HCT116 (cell line): ENCODE results near the gene MKNK1. TPM values are rescaled to one million over a fixed set of nuclear protein-coding genes. Genes with fewer than 3 reads are reported as not detected.

ENCODE experiments used
- ATAC-seq: fragments of 200-7000 bp; cut with Tn5 transposase; 2 replicates; pipeline ENCODE4 v1.9.1; 2020; ENCODE audit warnings: mild to moderate bottlenecking, moderate library complexity
- BruUV-seq: library from RNA; stranded (reverse); fragments of 400-500 nt; replicated peaks from 2 replicates; lab custom pipeline; 2021; lab: Mats Ljungman, UMichigan
- CTCF ChIA-PET: fragments of 300-600 bp; sonication (Branson Sonifier 250); formaldehyde crosslinking; loops from one replicate; lab custom pipeline; 2021; ENCODE audit warnings: antibody characterized with exemption; lab: Charles Lee
- POLR2A ChIA-PET: fragments of 300-600, 350-600 bp; sonication (Branson Sonifier 250); formaldehyde crosslinking; loops from one replicate; lab custom pipeline; 2021; ENCODE audit warnings: antibody characterized with exemption; lab: Charles Lee
- RAD21 ChIA-PET, 2 experiments: fragments of 300-600 bp; sonication (Branson Sonifier 250); formaldehyde crosslinking; loops; one replicate each; lab custom pipeline; 2023; ENCODE audit warnings: low total read pairs in 2 of 2; ENCODE audit not compliant: uncharacterized antibody in 2 of 2, unreplicated experiment in 2 of 2, low non-redundant PET in 1 of 2; lab: Charles Lee
- DNase-seq: peaks from one replicate; pipeline ENCODE4 v3.0.0-alpha.2; 2010; ENCODE audit warnings: low read depth, low spot score
- H2AFZ ChIP-seq: fragments of 200-600 bp; shearing (Covaris generic), sonication (generic); 2 replicates; pipeline ENCODE4 v1.6.1; 2017; ENCODE audit warnings: low read depth, mixed run types, mixed read lengths, antibody characterized with exemption, low read length; ENCODE audit not compliant: poor library complexity, severe bottlenecking
- H3K27ac ChIP-seq: 2 replicates; pipeline ENCODE4 v1.5.1; 2012; ENCODE audit warnings: low read depth, low read length
- H3K27me3 ChIP-seq: fragments of 200-600 bp; sonication (generic); 2 replicates; pipeline ENCODE4 v1.6.1; 2016; ENCODE audit warnings: mixed run types, low read length, mixed read lengths; ENCODE audit not compliant: insufficient read depth
- H3K36me3 ChIP-seq, 2 experiments: fragments of 200-500 bp in 1 of 2; fragments of 200-600 bp in 1 of 2; sonication (Bioruptor generic) in 1 of 2; sonication (generic) in 1 of 2; 2 replicates each; pipeline versions ENCODE4 v1.5.1 to v1.6.1; 2014 to 2016; ENCODE audit warnings: low read length in 2 of 2, inconsistent platforms in 1 of 2, mixed read lengths in 1 of 2, mixed run types in 1 of 2; ENCODE audit not compliant: insufficient read depth in 2 of 2, control insufficient read depth in 1 of 2
- H3K4me1 ChIP-seq, 2 experiments: fragments of 200-600 bp in 1 of 2; sonication (generic) in 1 of 2; 2 replicates each; pipeline versions ENCODE4 v1.5.1 to v1.6.1; 2012 to 2017; ENCODE audit warnings: low read length in 2 of 2, inconsistent platforms in 1 of 2, mild to moderate bottlenecking in 1 of 2, mixed read lengths in 1 of 2, mixed run types in 1 of 2, moderate library complexity in 1 of 2; ENCODE audit not compliant: insufficient read depth in 2 of 2, control insufficient read depth in 1 of 2
- H3K4me2 ChIP-seq: fragments of 200-600 bp; sonication (generic); 2 replicates; pipeline ENCODE4 v1.6.1; 2017; ENCODE audit warnings: mixed run types, low read length, mixed read lengths
- H3K4me3 ChIP-seq, 2 experiments: fragments of 200-600 bp in 1 of 2; sonication (generic) in 1 of 2; replicated peaks in 1 of 2; 2 replicates each; pipeline ENCODE4 v1.5.1; 2011 to 2016; ENCODE audit warnings: low read length in 2 of 2, control low read depth in 1 of 2, low read depth in 1 of 2, mild to moderate bottlenecking in 1 of 2, mixed read lengths in 1 of 2, mixed run types in 1 of 2
- H3K79me2 ChIP-seq: fragments of 200-600 bp; sonication (generic); 2 replicates; pipeline ENCODE4 v1.6.1; 2017; ENCODE audit warnings: mild to moderate bottlenecking, mixed run types, low read length, moderate library complexity, mixed read lengths; ENCODE audit not compliant: insufficient read depth
- H3K9ac ChIP-seq: fragments of 200-600 bp; sonication (generic); 2 replicates; pipeline ENCODE4 v1.6.1; 2016; ENCODE audit warnings: low read length, mixed read lengths
- H3K9me2 ChIP-seq: fragments of 200-600 bp; sonication (generic), shearing (Covaris generic); 2 replicates; pipeline ENCODE4 v1.6.1; 2017; ENCODE audit warnings: mixed run types, mild to moderate bottlenecking, moderate library complexity; ENCODE audit not compliant: insufficient read depth
- H3K9me3 ChIP-seq, 2 experiments: fragments of 200-500 bp in 1 of 2; fragments of 200-600 bp in 1 of 2; sonication (Bioruptor generic) in 1 of 2; sonication (generic) in 1 of 2; 2 replicates each; pipeline ENCODE4 v1.6.1; 2014 to 2017; ENCODE audit warnings: low read length in 2 of 2, mixed read lengths in 2 of 2, inconsistent platforms in 1 of 2, low read depth in 1 of 2, mild to moderate bottlenecking in 1 of 2, mixed run types in 1 of 2, moderate library complexity in 1 of 2; ENCODE audit not compliant: control insufficient read depth in 1 of 2, insufficient read depth in 1 of 2
- H4K20me1 ChIP-seq: fragments of 200-600 bp; sonication (generic), shearing (Covaris generic); 2 replicates; pipeline ENCODE4 v1.6.1; 2017; ENCODE audit warnings: mixed run types, mild to moderate bottlenecking, moderate library complexity; ENCODE audit not compliant: insufficient read depth
- CEBPB ChIP-seq: IDR thresholded peaks from 2 replicates; pipeline ENCODE4 v1.6.1; 2012; ENCODE audit warnings: low read depth
- CTCF ChIP-seq, 3 experiments: fragments of 200-600 bp in 1 of 3; sonication (generic) in 1 of 3; IDR thresholded peaks in 2 of 3; conservative IDR thresholded peaks in 1 of 3; 2 replicates each; pipeline ENCODE4 v1.5.1; 2012 to 2017; ENCODE audit warnings: low read depth in 2 of 3, low read length in 2 of 3, antibody characterized with exemption in 1 of 3, borderline replicate concordance in 1 of 3, control low read depth in 1 of 3, mild to moderate bottlenecking in 1 of 3, mixed read lengths in 1 of 3, mixed run types in 1 of 3, moderate library complexity in 1 of 3; ENCODE audit not compliant: insufficient read depth in 1 of 3
- EGR1 ChIP-seq: IDR thresholded peaks from 2 replicates; pipeline ENCODE4 v1.6.1; 2012; ENCODE audit warnings: low read depth
- EZH2 ChIP-seq: fragments of 200-600 bp; sonication (generic); IDR thresholded peaks from 2 replicates; pipeline ENCODE4 v1.6.1; 2017; ENCODE audit warnings: antibody characterized with exemption, mixed run types
- FOSL1 ChIP-seq: IDR thresholded peaks from 2 replicates; pipeline ENCODE4 v1.6.1; 2012; ENCODE audit warnings: low read depth
- JUND ChIP-seq: IDR thresholded peaks from 2 replicates; pipeline ENCODE4 v1.6.1; 2012
- POLR2A ChIP-seq: IDR thresholded peaks from 2 replicates; pipeline ENCODE4 v1.7.0; 2011; ENCODE audit warnings: borderline replicate concordance; ENCODE audit not compliant: insufficient read depth, insufficient read length; ENCODE audit errors: extremely low read depth
- POLR2AphosphoS5 ChIP-seq: IDR thresholded peaks from 2 replicates; pipeline ENCODE4 v1.6.1; 2011; ENCODE audit warnings: mild to moderate bottlenecking, low read depth, low read length, moderate library complexity
- RAD21 ChIP-seq: IDR thresholded peaks from 2 replicates; pipeline ENCODE4 v1.6.1; 2012; ENCODE audit warnings: low read depth, mild to moderate bottlenecking
- REST ChIP-seq: IDR thresholded peaks from 2 replicates; pipeline ENCODE4 v1.6.1; 2012; ENCODE audit warnings: low read depth
- SRF ChIP-seq: IDR thresholded peaks from 2 replicates; pipeline ENCODE4 v1.6.1; 2012; ENCODE audit warnings: low read depth
- YY1 ChIP-seq: IDR thresholded peaks from 2 replicates; pipeline ENCODE4 v1.6.1; 2011; ENCODE audit warnings: low read length, low read depth, moderate library complexity, mild to moderate bottlenecking; ENCODE audit not compliant: insufficient replicate concordance; ENCODE audit errors: extremely low read depth
- ZNF274 ChIP-seq: fragments of 200-500 bp; sonication (Bioruptor generic); IDR thresholded peaks from 2 replicates; pipeline ENCODE4 v1.6.1; 2014; ENCODE audit warnings: mild to moderate bottlenecking, low read depth, low read length, inconsistent platforms
- intact Hi-C: fragments of 100-400 bp; cut with micrococcal nuclease; formaldehyde crosslinking; loops from 2 replicates; pipeline ENCODE4 v1.10.0; 2022
- total RNA-seq: library from RNA; stranded (reverse); gene quantifications from one replicate; pipeline ENCODE4 v1.2.1, GENCODE V29; 2021; ENCODE audit not compliant: unreplicated experiment
- TF ChIP-seq, protein P1 (sequence below): IDR thresholded peaks from 2 replicates; pipeline ENCODE4 v1.6.1; 2012
- TF ChIP-seq, protein P2 (sequence below): IDR thresholded peaks from 2 replicates; pipeline ENCODE4 v1.6.1; 2011; ENCODE audit warnings: mild to moderate bottlenecking, low read length, moderate library complexity; ENCODE audit not compliant: insufficient replicate concordance; ENCODE audit errors: extremely low read depth

MKNK1 gene
- total RNA-seq, 1 experiment from 2014 or later = 30.9 TPM

DNA sequence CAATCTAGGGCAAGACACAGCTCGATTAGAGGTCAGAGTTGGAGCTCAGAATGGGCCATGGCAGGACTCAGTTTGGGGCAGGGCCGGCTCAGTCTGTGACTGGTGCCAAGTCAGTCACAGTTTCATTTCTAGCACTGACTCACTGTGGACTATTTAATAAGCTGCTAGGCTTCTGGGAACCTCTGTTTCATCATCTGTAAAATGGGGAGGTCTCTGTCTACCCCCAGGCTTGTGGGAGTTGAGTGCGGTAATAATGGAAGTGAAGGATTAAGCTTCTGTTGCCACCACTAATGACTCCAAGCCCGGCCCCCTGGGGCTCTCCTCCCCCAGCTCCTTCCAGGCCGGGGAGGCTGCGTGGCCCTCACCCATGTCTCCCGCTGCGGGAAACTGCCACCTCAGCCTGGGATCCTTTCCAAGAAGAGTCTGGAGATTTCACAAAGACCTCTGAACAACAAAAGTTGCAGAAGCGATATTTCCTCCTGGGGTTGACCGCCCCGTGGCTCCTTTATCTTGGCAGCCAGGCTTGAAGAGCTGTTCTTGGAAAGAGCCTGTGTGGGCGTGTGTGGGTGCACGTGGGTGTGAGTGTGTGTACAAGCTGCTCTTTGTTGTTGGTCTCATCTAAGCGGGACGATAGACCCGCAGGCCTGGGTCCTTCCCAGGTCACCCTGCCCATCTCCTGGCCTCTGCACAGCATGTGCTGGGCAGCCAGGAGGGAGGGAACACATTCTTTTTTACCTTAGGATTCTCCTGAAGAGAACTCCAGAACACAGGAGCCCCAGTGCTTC is 81.7 kb downstream of the MKNK1 start:
- peak overlapping the region; percentile 19; the same call in 1 of the 2 replicates for H3K4me2 ChIP-seq
- H2AFZ ChIP-seq = no peak overlapping the region

More for the DNA sequence above, 81.7 kb downstream of the MKNK1 start:
- intact Hi-C loops = no loop called here
- no peak for TF ChIP-seq SRF
- no peak for TF ChIP-seq POLR2A
- TF ChIP-seq, protein P1, sequence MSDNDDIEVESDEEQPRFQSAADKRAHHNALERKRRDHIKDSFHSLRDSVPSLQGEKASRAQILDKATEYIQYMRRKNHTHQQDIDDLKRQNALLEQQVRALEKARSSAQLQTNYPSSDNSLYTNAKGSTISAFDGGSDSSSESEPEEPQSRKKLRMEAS = no peak
- no peak for TF ChIP-seq YY1
- no peak for TF ChIP-seq EZH2
- no peak for TF ChIP-seq JUND
- no peak for TF ChIP-seq POLR2AphosphoS5
- no peak for TF ChIP-seq RAD21
- TF ChIP-seq, protein P2, sequence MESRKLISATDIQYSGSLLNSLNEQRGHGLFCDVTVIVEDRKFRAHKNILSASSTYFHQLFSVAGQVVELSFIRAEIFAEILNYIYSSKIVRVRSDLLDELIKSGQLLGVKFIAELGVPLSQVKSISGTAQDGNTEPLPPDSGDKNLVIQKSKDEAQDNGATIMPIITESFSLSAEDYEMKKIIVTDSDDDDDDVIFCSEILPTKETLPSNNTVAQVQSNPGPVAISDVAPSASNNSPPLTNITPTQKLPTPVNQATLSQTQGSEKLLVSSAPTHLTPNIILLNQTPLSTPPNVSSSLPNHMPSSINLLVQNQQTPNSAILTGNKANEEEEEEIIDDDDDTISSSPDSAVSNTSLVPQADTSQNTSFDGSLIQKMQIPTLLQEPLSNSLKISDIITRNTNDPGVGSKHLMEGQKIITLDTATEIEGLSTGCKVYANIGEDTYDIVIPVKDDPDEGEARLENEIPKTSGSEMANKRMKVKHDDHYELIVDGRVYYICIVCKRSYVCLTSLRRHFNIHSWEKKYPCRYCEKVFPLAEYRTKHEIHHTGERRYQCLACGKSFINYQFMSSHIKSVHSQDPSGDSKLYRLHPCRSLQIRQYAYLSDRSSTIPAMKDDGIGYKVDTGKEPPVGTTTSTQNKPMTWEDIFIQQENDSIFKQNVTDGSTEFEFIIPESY = no peak
- no peak for TF ChIP-seq ZNF274
- no peak for TF ChIP-seq FOSL1
- TF ChIP-seq CEBPB = no peak
- TF ChIP-seq EGR1 = no peak
- TF ChIP-seq REST = no peak
- TF ChIP-seq CTCF (IDR thresholded peaks at IDR 0.05 in 2 of 3, conservative IDR thresholded peaks at IDR 0.05 in 1 of 3; ENCODE audit: borderline replicate concordance in 1 of 3, insufficient read depth in 1 of 3, low read depth in 2 of 3, low read length in 2 of 3) = no peak
- no peaks in the 10 kb centered on the region for H3K79me2 ChIP-seq
- POLR2A ChIA-PET = no interaction called here
- no peak overlapping the region for H3K9ac ChIP-seq
- H3K9me3 ChIP-seq = no peaks in the 10 kb centered on the region
- RAD21 ChIA-PET = no interaction called here
- H4K20me1 ChIP-seq = no peaks in the 10 kb centered on the region
- BruUV-seq = no TSS peak
- H3K36me3 ChIP-seq = no peaks in the 10 kb centered on the region
- no peak for DNase-seq
- H3K4me1 ChIP-seq = peaks cover 47 to 51% of the 10 kb centered on the region in 2 experiments
- no peak overlapping the region for H3K4me3 ChIP-seq
- H3K27me3 ChIP-seq = no peaks in the 10 kb centered on the region
- no peak overlapping the region; the same call in 1 of the 2 replicates for H3K27ac ChIP-seq
- CTCF ChIA-PET = interaction anchor here (0.8 to 1.8 kb wide), 5 partner anchors 9 to 80 kb away, joined by 4 to 9 read pairs (median 6); a partner anchor contains a TSS
- ATAC-seq = no peak
- no peaks in the 10 kb centered on the region for H3K9me2 ChIP-seq
